Endothelial cell of umbilical vein (primary cell): Measurements from ENCODE around the gene USP33. TPM values are rescaled to one million over a fixed set of nuclear protein-coding genes. Genes with fewer than 3 reads are reported as not detected.
"Not testable (repeated sequence)": the region's sequence is repeated elsewhere in the genome, so short reads cannot be mapped to it uniquely, and the experiment has no call there.

Source experiments
- BruUV-seq: library from RNA; stranded (reverse); fragments of 400-500 nt; replicated peaks from 2 replicates; lab custom pipeline; 2021; lab: Mats Ljungman, UMichigan
- CTCF ChIA-PET: fragments of 300-600, 350-600 bp; sonication (Branson Sonifier 250); formaldehyde crosslinking; loops from one replicate; lab custom pipeline; 2021; ENCODE audit warnings: antibody characterized with exemption, inconsistent platforms; lab: Charles Lee
- POLR2A ChIA-PET: fragments of 300-600, 350-600 bp; sonication (Branson Sonifier 250); formaldehyde crosslinking; loops from one replicate; lab custom pipeline; 2021; ENCODE audit warnings: antibody characterized with exemption, inconsistent platforms; lab: Charles Lee
- DNase-seq: peaks from one replicate; pipeline ENCODE4 v3.0.0-alpha.2; 2011; ENCODE audit warnings: low read depth, low spot score
- FAIRE-seq: peaks from 2 replicates; lab custom pipeline; 2011; peaks lifted over from hg19 to GRCh38; lab: Jason Lieb, UNC
- H2AFZ ChIP-seq: 2 replicates; pipeline ENCODE4 v1.6.0; 2012; ENCODE audit warnings: low read depth, low read length, control low read depth, inconsistent platforms
- H3K27ac ChIP-seq: 2 replicates; pipeline ENCODE4 v1.5.1; 2011; ENCODE audit warnings: low read depth, mild to moderate bottlenecking, control low read depth, low read length, moderate library complexity; ENCODE audit not compliant: insufficient read depth
- H3K27me3 ChIP-seq, 2 experiments: 2 replicates each; pipeline versions ENCODE4 v1.6.0 to v1.6.1; 2011; ENCODE audit warnings: low read length in 2 of 2, mixed read lengths in 1 of 2; ENCODE audit not compliant: control insufficient read depth in 2 of 2, insufficient read depth in 2 of 2
- H3K36me3 ChIP-seq, 2 experiments: 2 replicates in 1 of 2; 3 replicates in 1 of 2; pipeline ENCODE4 v1.5.1; 2011; ENCODE audit warnings: low read length in 2 of 2, mild to moderate bottlenecking in 1 of 2, moderate library complexity in 1 of 2; ENCODE audit not compliant: control insufficient read depth in 2 of 2, insufficient read depth in 2 of 2; ENCODE audit errors: extremely low read depth in 1 of 2
- H3K4me1 ChIP-seq: 3 replicates; pipeline ENCODE4 v1.5.1; 2011; ENCODE audit warnings: mild to moderate bottlenecking, low read length; ENCODE audit not compliant: control insufficient read depth, insufficient read depth; ENCODE audit errors: extremely low read depth
- H3K4me2 ChIP-seq: 2 replicates; pipeline ENCODE4 v1.6.1; 2011; ENCODE audit warnings: low read length, control low read depth, mixed read lengths; ENCODE audit not compliant: insufficient read depth
- H3K4me3 ChIP-seq, 3 experiments: fragments of 200-600 bp in 1 of 3; sonication (generic), shearing (Covaris generic) in 1 of 3; replicated peaks in 1 of 3; 2 replicates each; pipeline ENCODE4 v1.5.1; 2011 to 2016; ENCODE audit warnings: control low read depth in 3 of 3, low read length in 3 of 3, mild to moderate bottlenecking in 2 of 3, inconsistent platforms in 1 of 3, low read depth in 1 of 3, moderate library complexity in 1 of 3; ENCODE audit not compliant: insufficient read depth in 1 of 3
- H3K79me2 ChIP-seq: 2 replicates; pipeline ENCODE4 v1.6.0; 2012; ENCODE audit warnings: low read length, inconsistent platforms; ENCODE audit not compliant: control insufficient read depth, insufficient read depth
- H3K9ac ChIP-seq: replicated peaks from 2 replicates; pipeline ENCODE3; 2011; ENCODE audit warnings: low read length, control low read depth; ENCODE audit not compliant: insufficient read depth; ENCODE audit errors: extremely low read depth
- H3K9me1 ChIP-seq: replicated peaks from 3 replicates; pipeline ENCODE4 v1.6.0; 2011; ENCODE audit warnings: mild to moderate bottlenecking, low read length; ENCODE audit not compliant: control insufficient read depth, insufficient read depth; ENCODE audit errors: extremely low read depth
- H3K9me3 ChIP-seq: replicated peaks from 2 replicates; pipeline ENCODE4 v1.5.1; 2012; ENCODE audit warnings: low read length, inconsistent platforms; ENCODE audit not compliant: control insufficient read depth, insufficient read depth
- H4K20me1 ChIP-seq: replicated peaks from 2 replicates; pipeline ENCODE3; 2011; ENCODE audit warnings: mild to moderate bottlenecking, low read length; ENCODE audit not compliant: control insufficient read depth, insufficient read depth; ENCODE audit errors: extremely low read depth
- EZH2 ChIP-seq: IDR thresholded peaks from 2 replicates; pipeline ENCODE4 v1.6.1; 2012; ENCODE audit warnings: borderline replicate concordance, low read depth, mild to moderate bottlenecking, moderate library complexity, low read length, inconsistent platforms; ENCODE audit not compliant: severe bottlenecking
- FOS ChIP-seq: IDR thresholded peaks from 2 replicates; pipeline ENCODE4 v1.6.1; 2011; ENCODE audit warnings: mild to moderate bottlenecking, low read length, moderate library complexity, borderline replicate concordance; ENCODE audit not compliant: insufficient read depth
- GATA2 ChIP-seq: IDR thresholded peaks from 2 replicates; pipeline ENCODE4 v1.7.0; 2011; ENCODE audit warnings: low read depth, mild to moderate bottlenecking, moderate library complexity, mixed read lengths, low read length; ENCODE audit not compliant: insufficient read length, insufficient read depth
- JUN ChIP-seq: IDR thresholded peaks from 2 replicates; pipeline ENCODE4 v1.6.1; 2011; ENCODE audit warnings: borderline replicate concordance, low read depth; ENCODE audit not compliant: insufficient read length, insufficient read depth
- MYC ChIP-seq: IDR thresholded peaks from one replicate; pipeline ENCODE4 v1.6.1; 2011; ENCODE audit warnings: mild to moderate bottlenecking, low read depth, low read length
- POLR2A ChIP-seq: IDR thresholded peaks from 2 replicates; pipeline ENCODE4 v1.6.1; 2012; ENCODE audit warnings: low read depth, mild to moderate bottlenecking, control low read depth, low read length
- POLR2AphosphoS5 ChIP-seq: IDR thresholded peaks from 2 replicates; pipeline ENCODE4 v1.6.1; 2012; ENCODE audit warnings: low read depth, mild to moderate bottlenecking, control low read depth, low read length, moderate library complexity; ENCODE audit not compliant: insufficient read depth
- dilution Hi-C: fragments of 300-500 bp; cut with MboI; formaldehyde crosslinking; loops from one replicate; pipeline ENCODE4 v1.15.0; 2019; ENCODE audit warnings: low sequenced_read_pairs; ENCODE audit not compliant: extremely low pct_ligation_motif_present
- intact Hi-C: fragments of 100-400 bp; cut with micrococcal nuclease; formaldehyde crosslinking; loops from one replicate; pipeline ENCODE4 v1.10.0; 2022
- polyA plus RNA-seq, 4 experiments: library from polyadenylated mRNA; depleted of rRNA in 3 of 4; stranded (reverse) in 3 of 4; unstranded in 1 of 4; fragments of >200 nt; gene quantifications; 2 replicates each; pipeline versions ENCODE4 v1.2.1 to v1.2.3, GENCODE V29; 2011 to 2012; ENCODE audit warnings: missing spikeins in 1 of 4
- total RNA-seq: library from RNA; stranded (reverse); gene quantifications from 2 replicates; pipeline ENCODE4 v1.2.3, GENCODE V29; 2021
- TF ChIP-seq, protein P1 (sequence below): IDR thresholded peaks from 2 replicates; pipeline ENCODE4 v1.6.1; 2011; ENCODE audit not compliant: insufficient read depth, insufficient read length
- TF ChIP-seq, protein P2 (sequence below), 2 donors: IDR thresholded peaks; 1 replicate in 1 of 2; 2 replicates in 1 of 2; pipeline ENCODE4 v1.5.1; 2011; ENCODE audit warnings: low read length in 2 of 2, mild to moderate bottlenecking in 2 of 2, moderate library complexity in 2 of 2, control low read depth in 1 of 2, inconsistent platforms in 1 of 2, low read depth in 1 of 2; ENCODE audit not compliant: insufficient read depth in 1 of 2; ENCODE audit errors: extremely low read depth in 1 of 2

Gene USP33
- total and polyA plus RNA-seq, 2 donors (not counting 3 experiments of a cell fraction or from before 2014, with no cell fraction given) = 22.5 to 46.4 TPM

DNA sequence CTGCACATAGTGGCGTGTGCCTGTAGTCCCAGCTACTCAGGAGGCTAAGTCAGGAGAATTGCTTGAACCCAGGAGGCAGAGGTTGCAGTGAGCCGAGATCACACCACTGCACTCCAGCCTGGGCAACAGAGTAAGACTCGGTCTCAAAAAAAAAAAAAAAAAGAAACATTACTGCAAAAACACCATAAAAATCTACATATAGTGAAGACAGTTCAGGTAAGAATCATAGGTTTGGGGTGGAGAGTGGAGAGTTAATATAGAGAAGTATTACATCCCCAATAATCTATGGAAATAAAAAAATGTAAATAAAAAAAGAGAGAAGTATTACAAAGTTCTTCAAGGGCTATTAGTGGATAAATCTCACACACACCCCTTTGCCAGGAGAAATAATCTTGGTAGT is 84.8 kb downstream of the USP33 start:
- CTCF ChIA-PET = not testable (repeated sequence)

DNA sequence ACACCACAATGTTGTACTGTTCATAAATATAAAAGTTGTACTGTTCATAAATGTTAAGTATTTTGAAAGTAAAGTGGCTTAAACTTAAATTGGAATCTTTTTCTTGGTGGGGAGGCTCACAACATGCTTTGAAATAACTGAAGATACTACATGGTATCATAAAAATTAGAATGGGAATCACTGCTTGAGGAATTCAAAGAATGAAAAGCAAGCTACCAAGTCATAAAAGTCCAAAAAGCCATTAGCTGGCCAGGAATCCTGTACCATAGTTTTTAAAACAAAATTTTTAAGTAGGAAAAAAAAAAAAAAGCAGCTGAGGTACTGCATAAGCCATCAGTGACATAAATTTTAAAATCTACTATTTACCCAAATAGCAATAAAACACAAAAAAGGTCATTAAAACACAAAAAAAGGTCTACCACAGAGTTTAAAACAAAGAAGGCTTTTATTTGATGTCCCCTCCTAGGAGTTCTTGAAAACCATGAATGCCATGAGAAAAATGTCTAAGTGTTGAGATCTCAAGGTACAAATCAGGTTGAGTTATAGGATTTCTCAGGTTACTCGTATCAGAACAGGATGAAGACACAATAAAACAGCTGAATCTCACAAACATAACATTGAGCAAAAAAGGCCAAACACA is 85.8 kb downstream of the USP33 start:
- Histone ChIP-seq H3K4me3 (no peak overlapping the region), H3K27ac (no peak overlapping the region), H2AFZ (no peak overlapping the region), H3K9ac (no peak overlapping the region), H3K4me2 (no peak overlapping the region), H3K9me1 (peaks cover 2% of the 10 kb centered on the region), H3K79me2 (peaks cover 100% of the 10 kb centered on the region), H3K36me3 (no peaks in the 10 kb centered on the region), H3K9me3 (no peaks in the 10 kb centered on the region), H4K20me1 (peaks cover 7% of the 10 kb centered on the region), H3K27me3 (no peaks in the 10 kb centered on the region), H3K4me1 (peaks cover 8% of the 10 kb centered on the region)
- FAIRE-seq (no peak), DNase-seq (no peak)
- dilution Hi-C loops (no loop called here), intact Hi-C loops (no loop called here)
- BruUV-seq = no TSS peak
- ChIA-PET POLR2A (no interaction called here), CTCF (interaction anchor here (0.8 kb wide), 1 partner anchor 525 kb away, joined by 3 read pairs; no protein-coding TSS in a partner anchor)
- no peak for TF ChIP-seq GATA2
- TF ChIP-seq JUN = no peak
- TF ChIP-seq, protein P1, sequence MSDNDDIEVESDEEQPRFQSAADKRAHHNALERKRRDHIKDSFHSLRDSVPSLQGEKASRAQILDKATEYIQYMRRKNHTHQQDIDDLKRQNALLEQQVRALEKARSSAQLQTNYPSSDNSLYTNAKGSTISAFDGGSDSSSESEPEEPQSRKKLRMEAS = no peak
- no peak for TF ChIP-seq FOS
- TF ChIP-seq MYC = no peak
- no peak for TF ChIP-seq POLR2AphosphoS5
- no peak for TF ChIP-seq POLR2A
- TF ChIP-seq EZH2 = no peak
- TF ChIP-seq, protein P2, sequence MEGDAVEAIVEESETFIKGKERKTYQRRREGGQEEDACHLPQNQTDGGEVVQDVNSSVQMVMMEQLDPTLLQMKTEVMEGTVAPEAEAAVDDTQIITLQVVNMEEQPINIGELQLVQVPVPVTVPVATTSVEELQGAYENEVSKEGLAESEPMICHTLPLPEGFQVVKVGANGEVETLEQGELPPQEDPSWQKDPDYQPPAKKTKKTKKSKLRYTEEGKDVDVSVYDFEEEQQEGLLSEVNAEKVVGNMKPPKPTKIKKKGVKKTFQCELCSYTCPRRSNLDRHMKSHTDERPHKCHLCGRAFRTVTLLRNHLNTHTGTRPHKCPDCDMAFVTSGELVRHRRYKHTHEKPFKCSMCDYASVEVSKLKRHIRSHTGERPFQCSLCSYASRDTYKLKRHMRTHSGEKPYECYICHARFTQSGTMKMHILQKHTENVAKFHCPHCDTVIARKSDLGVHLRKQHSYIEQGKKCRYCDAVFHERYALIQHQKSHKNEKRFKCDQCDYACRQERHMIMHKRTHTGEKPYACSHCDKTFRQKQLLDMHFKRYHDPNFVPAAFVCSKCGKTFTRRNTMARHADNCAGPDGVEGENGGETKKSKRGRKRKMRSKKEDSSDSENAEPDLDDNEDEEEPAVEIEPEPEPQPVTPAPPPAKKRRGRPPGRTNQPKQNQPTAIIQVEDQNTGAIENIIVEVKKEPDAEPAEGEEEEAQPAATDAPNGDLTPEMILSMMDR (IDR thresholded peaks at IDR 0.05; ENCODE audit: extremely low read depth in 1 of 2, insufficient read depth in 1 of 2, low read depth in 1 of 2, low read length in 2 of 2) = no peak

More for the DNA sequence above, 84.8 kb downstream of the USP33 start:
- intact Hi-C loops, H2AFZ ChIP-seq, POLR2A ChIA-PET, DNase-seq, H3K9me3 ChIP-seq, H3K36me3 ChIP-seq, H4K20me1 ChIP-seq, H3K4me1 ChIP-seq, FAIRE-seq, H3K27me3 ChIP-seq, BruUV-seq, H3K9me1 ChIP-seq, H3K4me3 ChIP-seq, H3K27ac ChIP-seq, dilution Hi-C loops, H3K4me2 ChIP-seq, H3K9ac ChIP-seq: not testable (repeated sequence)
- peaks cover 100% of the 10 kb centered on the region for H3K79me2 ChIP-seq
